ENCODE results near the gene TP53RK.

Gene TP53RK

GRCh38 chr20:46717818-46718541 is 28.7 kb upstream of the TP53RK start:
- no peaks in the 10 kb centered on the region for H3K9me3 ChIP-seq (ENCODE audit: low read length)

GRCh38 chr20:46715292-46715756 is 26.1 kb upstream of the TP53RK start:
- Histone ChIP-seq H3K27me3 (ENCODE audit: control insufficient read depth in 1 of 2, insufficient read depth in 2 of 2, low read length in 2 of 2) (no peaks in the 10 kb centered on the region), H3K4me3 (ENCODE audit: low read depth in 1 of 2, low read length in 2 of 2) (no peak overlapping the region), H3K27ac (ENCODE audit: low read depth, low read length) (no peak overlapping the region), H3K9ac (ENCODE audit: low read length) (no peak overlapping the region), H3K4me1 (ENCODE audit: insufficient read depth, low read length) (peaks cover 12% of the 10 kb centered on the region), H3K9me3 (ENCODE audit: low read length) (no peaks in the 10 kb centered on the region), H3K36me3 (ENCODE audit: insufficient read depth, low read length) (no peaks in the 10 kb centered on the region)

More at GRCh38 chr20:46717818-46718541, 28.7 kb upstream of the TP53RK start:
- Histone ChIP-seq H3K27ac (ENCODE audit: low read depth, low read length) (no peak overlapping the region), H3K4me3 (ENCODE audit: low read depth in 1 of 2, low read length in 2 of 2) (no peak overlapping the region), H3K27me3 (ENCODE audit: control insufficient read depth in 1 of 2, insufficient read depth in 2 of 2, low read length in 2 of 2) (no peaks in the 10 kb centered on the region), H3K9ac (ENCODE audit: low read length) (no peak overlapping the region), H3K36me3 (ENCODE audit: insufficient read depth, low read length) (no peaks in the 10 kb centered on the region), H3K4me1 (ENCODE audit: insufficient read depth, low read length) (peaks cover 3% of the 10 kb centered on the region)

- Histone ChIP-seq H3K4me1 (ENCODE audit: insufficient read depth, low read length) (peaks cover 18% of the 10 kb centered on the region), H3K27ac (ENCODE audit: low read depth, low read length) (no peak overlapping the region)
These were observed 25.0 kb upstream of the TP53RK start for GRCh38 chr20:46713957-46714834.

GRCh38 chr20:46712056-46712636 is 22.9 kb upstream of the TP53RK start:
- H3K9me3 ChIP-seq (ENCODE audit: low read length) = no peaks in the 10 kb centered on the region
- H3K9ac ChIP-seq (ENCODE audit: low read length) = no peak overlapping the region
- no peak overlapping the region for H3K27ac ChIP-seq (ENCODE audit: low read depth, low read length)
- no peaks in the 10 kb centered on the region for H3K27me3 ChIP-seq (ENCODE audit: control insufficient read depth in 1 of 2, insufficient read depth in 2 of 2, low read length in 2 of 2)
- peaks cover 22% of the 10 kb centered on the region for H3K4me1 ChIP-seq (ENCODE audit: insufficient read depth, low read length)
- H3K4me3 ChIP-seq (ENCODE audit: low read depth in 1 of 2, low read length in 2 of 2) = no peak overlapping the region
- no peaks in the 10 kb centered on the region for H3K36me3 ChIP-seq (ENCODE audit: insufficient read depth, low read length)

More at GRCh38 chr20:46713957-46714834, 25.0 kb upstream of the TP53RK start:
- Histone ChIP-seq H3K36me3 (ENCODE audit: insufficient read depth, low read length) (no peaks in the 10 kb centered on the region), H3K9me3 (ENCODE audit: low read length) (no peaks in the 10 kb centered on the region), H3K9ac (ENCODE audit: low read length) (no peak overlapping the region), H3K27me3 (ENCODE audit: control insufficient read depth in 1 of 2, insufficient read depth in 2 of 2, low read length in 2 of 2) (no peaks in the 10 kb centered on the region), H3K4me3 (ENCODE audit: low read depth in 1 of 2, low read length in 2 of 2) (no peak overlapping the region)

GRCh38 chr20:46710153-46710913 is 21.1 kb upstream of the TP53RK start:
- H3K9ac ChIP-seq (ENCODE audit: low read length) = peak overlapping the region; percentile 74
- H3K36me3 ChIP-seq (ENCODE audit: insufficient read depth, low read length) = no peaks in the 10 kb centered on the region
- peak overlapping the region; percentile 59 for H3K27ac ChIP-seq (ENCODE audit: low read depth, low read length)
- H3K4me1 ChIP-seq (ENCODE audit: insufficient read depth, low read length) = peaks cover 22% of the 10 kb centered on the region
- peak overlapping the region; percentile 70 to 93 for H3K4me3 ChIP-seq (ENCODE audit: low read depth in 1 of 2, low read length in 2 of 2)
- H3K9me3 ChIP-seq (ENCODE audit: low read length) = no peaks in the 10 kb centered on the region
- H3K27me3 ChIP-seq (ENCODE audit: control insufficient read depth in 1 of 2, insufficient read depth in 2 of 2, low read length in 2 of 2) = no peaks in the 10 kb centered on the region

- no peaks in the 10 kb centered on the region for H3K36me3 ChIP-seq (ENCODE audit: insufficient read depth, low read length)
- no peaks in the 10 kb centered on the region for H3K27me3 ChIP-seq (ENCODE audit: control insufficient read depth in 1 of 2, insufficient read depth in 2 of 2, low read length in 2 of 2)
- peaks cover 22% of the 10 kb centered on the region for H3K4me1 ChIP-seq (ENCODE audit: insufficient read depth, low read length)
- peak within 1 kb of the TSS; percentile 74 for H3K9ac ChIP-seq (ENCODE audit: low read length)
- H3K9me3 ChIP-seq (ENCODE audit: low read length) = no peaks in the 10 kb centered on the region
- H3K27ac ChIP-seq (ENCODE audit: low read depth, low read length) = peak within 1 kb of the TSS; percentile 59
- H3K4me3 ChIP-seq (ENCODE audit: low read depth in 1 of 2, low read length in 2 of 2) = peak within 1 kb of the TSS; percentile 70 to 93
These were observed 20.4 kb upstream of the TP53RK start, which contains the start of gene SLC2A10 for GRCh38 chr20:46709459-46710152. Gene SLC2A10 (plus strand): TSS chr20:46709649. CDS start chr20:46709737, 88 bp downstream.

- peak overlapping the region; percentile 59 for H3K27ac ChIP-seq (ENCODE audit: low read depth, low read length)
- peaks cover 22% of the 10 kb centered on the region for H3K4me1 ChIP-seq (ENCODE audit: insufficient read depth, low read length)
- no peaks in the 10 kb centered on the region for H3K27me3 ChIP-seq (ENCODE audit: control insufficient read depth in 1 of 2, insufficient read depth in 2 of 2, low read length in 2 of 2)
- H3K36me3 ChIP-seq (ENCODE audit: insufficient read depth, low read length) = no peaks in the 10 kb centered on the region
- no peaks in the 10 kb centered on the region for H3K9me3 ChIP-seq (ENCODE audit: low read length)
- H3K4me3 ChIP-seq (ENCODE audit: low read depth in 1 of 2, low read length in 2 of 2) = peak overlapping the region; percentile 70 to 93
- H3K9ac ChIP-seq (ENCODE audit: low read length) = no peak overlapping the region
These were observed 19.8 kb upstream of the TP53RK start for GRCh38 chr20:46709055-46709458.

- no peak overlapping the region for H3K4me3 ChIP-seq (ENCODE audit: low read depth in 1 of 2, low read length in 2 of 2)
- no peak overlapping the region for H3K27ac ChIP-seq (ENCODE audit: low read depth, low read length)
- no peaks in the 10 kb centered on the region for H3K27me3 ChIP-seq (ENCODE audit: control insufficient read depth in 1 of 2, insufficient read depth in 2 of 2, low read length in 2 of 2)
- no peak overlapping the region for H3K9ac ChIP-seq (ENCODE audit: low read length)
- no peaks in the 10 kb centered on the region for H3K9me3 ChIP-seq (ENCODE audit: low read length)
- peaks cover 22% of the 10 kb centered on the region for H3K4me1 ChIP-seq (ENCODE audit: insufficient read depth, low read length)
- H3K36me3 ChIP-seq (ENCODE audit: insufficient read depth, low read length) = no peaks in the 10 kb centered on the region
These were observed 19.1 kb upstream of the TP53RK start for GRCh38 chr20:46708172-46708860.

GRCh38 chr20:46706242-46706641 is 17.0 kb upstream of the TP53RK start:
- no peak overlapping the region for H3K27ac ChIP-seq (ENCODE audit: low read depth, low read length)
- no peaks in the 10 kb centered on the region for H3K27me3 ChIP-seq (ENCODE audit: control insufficient read depth in 1 of 2, insufficient read depth in 2 of 2, low read length in 2 of 2)
- H3K36me3 ChIP-seq (ENCODE audit: insufficient read depth, low read length) = no peaks in the 10 kb centered on the region

GRCh38 chr20:46705378-46705729 is 16.1 kb upstream of the TP53RK start:
- no peak overlapping the region for H3K27ac ChIP-seq (ENCODE audit: low read depth, low read length)

More at GRCh38 chr20:46706242-46706641, 17.0 kb upstream of the TP53RK start:
- no peak overlapping the region for H3K9ac ChIP-seq (ENCODE audit: low read length)
- H3K9me3 ChIP-seq (ENCODE audit: low read length) = no peaks in the 10 kb centered on the region
- H3K4me3 ChIP-seq (ENCODE audit: low read depth in 1 of 2, low read length in 2 of 2) = no peak overlapping the region
- H3K4me1 ChIP-seq (ENCODE audit: insufficient read depth, low read length) = peaks cover 18% of the 10 kb centered on the region

More at GRCh38 chr20:46705378-46705729, 16.1 kb upstream of the TP53RK start:
- Histone ChIP-seq H3K4me1 (ENCODE audit: insufficient read depth, low read length) (peaks cover 10% of the 10 kb centered on the region), H3K9me3 (ENCODE audit: low read length) (no peaks in the 10 kb centered on the region), H3K9ac (ENCODE audit: low read length) (no peak overlapping the region), H3K4me3 (ENCODE audit: low read depth in 1 of 2, low read length in 2 of 2) (no peak overlapping the region), H3K27me3 (ENCODE audit: control insufficient read depth in 1 of 2, insufficient read depth in 2 of 2, low read length in 2 of 2) (no peaks in the 10 kb centered on the region), H3K36me3 (ENCODE audit: insufficient read depth, low read length) (no peaks in the 10 kb centered on the region)

All from muscle layer of colon (tissue), 2 donors.